GM12878 (cell line): ENCODE measurements around the gene MMP11. TPM values are rescaled to one million over a fixed set of nuclear protein-coding genes. Genes with fewer than 3 reads are reported as not detected.

Experiments
- ATAC-seq: fragments of 200-7000 bp; cut with Tn5 transposase; 3 replicates; pipeline ENCODE4 v1.9.1; 2020; ENCODE audit warnings: mild to moderate bottlenecking, moderate library complexity
- BruUV-seq: library from RNA; stranded (reverse); fragments of 400-500 nt; replicated peaks from 2 replicates; lab custom pipeline; 2021; lab: Mats Ljungman, UMichigan
- CTCF ChIA-PET: fragments of 300-600 bp; sonication (Branson Sonifier 250); formaldehyde crosslinking; extraction: SDS; loops from one replicate; lab custom pipeline; 2021; ENCODE audit warnings: inconsistent platforms; lab: Yijun Ruan, JAX
- POLR2A ChIA-PET: fragments of 350-600 bp; formaldehyde crosslinking; extraction: SDS; loops from one replicate; lab custom pipeline; 2021; ENCODE audit warnings: inconsistent platforms; lab: Charles Lee
- RAD21 ChIA-PET: fragments of 300-600 bp; sonication (Branson Sonifier 250); formaldehyde crosslinking; loops from one replicate; lab custom pipeline; 2023; ENCODE audit warnings: antibody characterized with exemption; ENCODE audit not compliant: unreplicated experiment; lab: Charles Lee
- SMC1A ChIA-PET: fragments of 300-600 bp; sonication (Branson Sonifier 250); formaldehyde crosslinking; loops from one replicate; lab custom pipeline; 2023; ENCODE audit not compliant: unreplicated experiment, uncharacterized antibody; lab: Charles Lee
- DNase-seq: peaks from one replicate; pipeline ENCODE4 v3.0.0-alpha.2; 2011; ENCODE audit warnings: low read depth, low spot score
- FAIRE-seq: peaks from 3 replicates; lab custom pipeline; 2011; peaks lifted over from hg19 to GRCh38; lab: Jason Lieb, UNC
- H2AFZ ChIP-seq: 2 replicates; pipeline ENCODE4 v1.6.0; 2011; ENCODE audit warnings: low read depth, low read length, control low read depth; ENCODE audit not compliant: control insufficient read depth
- H3K27ac ChIP-seq: 2 replicates; pipeline ENCODE4 v1.5.1; 2011; ENCODE audit warnings: control low read depth; ENCODE audit not compliant: control insufficient read depth, insufficient read depth
- H3K27me3 ChIP-seq, 2 experiments: replicated peaks in 1 of 2; 2 replicates each; pipeline versions ENCODE4 v1.6.0 to v1.6.1; 2011; ENCODE audit warnings: low read length in 1 of 2; ENCODE audit not compliant: control insufficient read depth in 2 of 2, insufficient read depth in 2 of 2
- H3K36me3 ChIP-seq, 2 experiments: 2 replicates each; pipeline ENCODE4 v1.5.1; 2011; ENCODE audit warnings: low read length in 1 of 2; ENCODE audit not compliant: control insufficient read depth in 2 of 2, insufficient read depth in 2 of 2
- H3K4me1 ChIP-seq: 2 replicates; pipeline ENCODE4 v1.6.1; 2011; ENCODE audit warnings: mild to moderate bottlenecking, low read length, moderate library complexity, mixed read lengths; ENCODE audit not compliant: control insufficient read depth, insufficient read depth
- H3K4me2 ChIP-seq: 2 replicates; pipeline ENCODE4 v1.6.0; 2011; ENCODE audit warnings: control low read depth; ENCODE audit not compliant: control insufficient read depth, insufficient read depth
- H3K4me3 ChIP-seq: fragments of 200-600 bp; sonication (generic); 2 replicates; pipeline ENCODE4 v1.5.1; 2016
- H3K79me2 ChIP-seq: 2 replicates; pipeline ENCODE4 v1.6.0; 2011; ENCODE audit warnings: low read length; ENCODE audit not compliant: control insufficient read depth, insufficient read depth
- H3K9ac ChIP-seq: 2 replicates; pipeline ENCODE4 v1.8.0; 2011; ENCODE audit warnings: low read length, control low read depth, mixed read lengths; ENCODE audit not compliant: control insufficient read depth, insufficient read depth
- H3K9me3 ChIP-seq: replicated peaks from 3 replicates; pipeline ENCODE4 v1.5.1; 2011; ENCODE audit warnings: mild to moderate bottlenecking, low read length; ENCODE audit not compliant: control insufficient read depth, insufficient read depth
- H4K20me1 ChIP-seq: 2 replicates; pipeline ENCODE4 v1.6.0; 2011; ENCODE audit not compliant: control insufficient read depth, insufficient read depth
- BACH1 ChIP-seq: fragments of 450-650 bp; IDR thresholded peaks from 2 replicates; pipeline ENCODE4 v1.6.1; 2017; ENCODE audit warnings: mild to moderate bottlenecking, borderline replicate concordance
- HCFC1 ChIP-seq: fragments of 150-350 bp; IDR thresholded peaks from 2 replicates; pipeline ENCODE4 v1.6.1; 2014; ENCODE audit warnings: low read length
- NFXL1 ChIP-seq: fragments of 450-650 bp; IDR thresholded peaks from 2 replicates; pipeline ENCODE4 v1.6.1; 2017; ENCODE audit warnings: antibody characterized with exemption, mild to moderate bottlenecking, borderline replicate concordance
- PAX8 ChIP-seq: fragments of 450-650 bp; IDR thresholded peaks from 2 replicates; pipeline ENCODE4 v1.6.1; 2017; ENCODE audit warnings: mild to moderate bottlenecking, moderate library complexity
- POLR2A ChIP-seq: IDR thresholded peaks from 2 replicates; pipeline ENCODE4 v1.6.1; 2011; ENCODE audit warnings: low read depth, mild to moderate bottlenecking, low read length
- WGBS: methylation state at CpG from one replicate; pipeline ENCODE4 v1.1.6; 2016; ENCODE audit warnings: low lambda C conversion rate; ENCODE audit not compliant: insufficient replicate concordance, insufficient coverage; ENCODE audit errors: missing lambda C conversion rate; 5-methylcytosine and 5-hydroxymethylcytosine counted together
- in situ Hi-C: fragments of 300-500 bp; cut with MboI; formaldehyde crosslinking; loops from 9 replicates; pipeline ENCODE4 v1.14.3; 2018; ENCODE audit warnings: mixed read lengths
- intact Hi-C: fragments of 100-400 bp; cut with micrococcal nuclease; formaldehyde crosslinking; loops from one replicate; pipeline ENCODE4 v1.14.2; 2022; ENCODE audit not compliant: unreplicated experiment
- polyA plus RNA-seq, 11 experiments: library from polyadenylated mRNA; depleted of rRNA in 4 of 11; unstranded in 6 of 11; stranded (reverse) in 5 of 11; fragments of >200 nt; fragmentation: Nextera tagmentation in 4 of 11; fragmentation: Illumina TruSeq in 1 of 11; extraction: Ambion mirVana in 4 of 11; extraction: Trizol in 1 of 11; gene quantifications; 1 replicate in 1 of 11; 2 replicates in 10 of 11; pipeline versions ENCODE4 v1.2.1 to v1.2.3, GENCODE V29; 2011 to 2016; ENCODE audit warnings: inconsistent platforms in 2 of 11, missing spikeins in 2 of 11, low read depth in 1 of 11
- total RNA-seq, 4 experiments: library from RNA; depleted of rRNA in 3 of 4; stranded (reverse); fragments of >200 nt in 3 of 4; fragmentation: Illumina TruSeq in 1 of 4; extraction: Trizol in 1 of 4; gene quantifications; 2 replicates each; pipeline versions ENCODE4 v1.2.1 to v1.2.3, GENCODE V29; 2013 to 2021
- TF ChIP-seq, protein P1 (sequence below): fragments of 450-650 bp; formaldehyde crosslinking; IDR thresholded peaks from 2 replicates; pipeline ENCODE4 v1.5.0; 2022; ENCODE audit warnings: mild to moderate bottlenecking, missing genetic modification characterization

Gene MMP11
- total and polyA plus RNA-seq, 10 of the 15 experiments (the other 5 are each of a cell fraction or from before 2014, with no cell fraction given): 0.03 to 1.1 (median 0.31) TPM; not detected in 2

DNA sequence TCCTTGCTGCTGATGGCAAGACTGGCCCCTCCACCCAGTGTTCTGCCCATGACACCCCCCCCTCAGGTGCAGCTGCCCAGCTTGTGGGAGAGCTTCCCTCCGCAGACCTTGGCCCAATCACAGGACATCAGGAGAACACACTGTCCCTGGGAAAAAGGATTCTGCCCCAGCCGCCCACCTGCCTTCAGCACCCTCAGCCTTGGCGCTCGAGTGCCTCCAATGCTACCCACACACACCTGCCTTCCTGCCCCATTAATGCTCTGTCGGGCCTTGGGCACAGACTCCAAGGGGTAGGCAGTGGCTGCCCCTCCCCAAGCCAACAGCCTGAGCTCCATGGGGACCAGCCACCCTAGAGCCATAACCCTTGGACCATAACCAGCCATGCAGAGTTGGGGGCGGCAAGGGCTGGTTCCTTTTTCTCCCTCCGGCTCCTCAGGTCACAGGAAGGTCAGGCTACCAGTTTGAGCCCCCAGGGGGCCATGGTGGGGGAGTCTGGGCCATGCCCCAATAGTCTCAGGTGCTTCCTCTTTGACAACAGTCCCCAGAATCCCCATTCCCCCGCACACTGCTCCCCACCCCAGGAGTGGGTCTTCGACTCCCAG is 20.5 kb upstream of the MMP11 start (continued):
- TF ChIP-seq, protein P1, sequence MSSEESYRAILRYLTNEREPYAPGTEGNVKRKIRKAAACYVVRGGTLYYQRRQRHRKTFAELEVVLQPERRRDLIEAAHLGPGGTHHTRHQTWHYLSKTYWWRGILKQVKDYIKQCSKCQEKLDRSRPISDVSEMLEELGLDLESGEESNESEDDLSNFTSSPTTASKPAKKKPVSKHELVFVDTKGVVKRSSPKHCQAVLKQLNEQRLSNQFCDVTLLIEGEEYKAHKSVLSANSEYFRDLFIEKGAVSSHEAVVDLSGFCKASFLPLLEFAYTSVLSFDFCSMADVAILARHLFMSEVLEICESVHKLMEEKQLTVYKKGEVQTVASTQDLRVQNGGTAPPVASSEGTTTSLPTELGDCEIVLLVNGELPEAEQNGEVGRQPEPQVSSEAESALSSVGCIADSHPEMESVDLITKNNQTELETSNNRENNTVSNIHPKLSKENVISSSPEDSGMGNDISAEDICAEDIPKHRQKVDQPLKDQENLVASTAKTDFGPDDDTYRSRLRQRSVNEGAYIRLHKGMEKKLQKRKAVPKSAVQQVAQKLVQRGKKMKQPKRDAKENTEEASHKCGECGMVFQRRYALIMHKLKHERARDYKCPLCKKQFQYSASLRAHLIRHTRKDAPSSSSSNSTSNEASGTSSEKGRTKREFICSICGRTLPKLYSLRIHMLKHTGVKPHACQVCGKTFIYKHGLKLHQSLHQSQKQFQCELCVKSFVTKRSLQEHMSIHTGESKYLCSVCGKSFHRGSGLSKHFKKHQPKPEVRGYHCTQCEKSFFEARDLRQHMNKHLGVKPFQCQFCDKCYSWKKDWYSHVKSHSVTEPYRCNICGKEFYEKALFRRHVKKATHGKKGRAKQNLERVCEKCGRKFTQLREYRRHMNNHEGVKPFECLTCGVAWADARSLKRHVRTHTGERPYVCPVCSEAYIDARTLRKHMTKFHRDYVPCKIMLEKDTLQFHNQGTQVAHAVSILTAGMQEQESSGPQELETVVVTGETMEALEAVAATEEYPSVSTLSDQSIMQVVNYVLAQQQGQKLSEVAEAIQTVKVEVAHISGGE (CRISPR knock-in tag): no peak

DNA sequence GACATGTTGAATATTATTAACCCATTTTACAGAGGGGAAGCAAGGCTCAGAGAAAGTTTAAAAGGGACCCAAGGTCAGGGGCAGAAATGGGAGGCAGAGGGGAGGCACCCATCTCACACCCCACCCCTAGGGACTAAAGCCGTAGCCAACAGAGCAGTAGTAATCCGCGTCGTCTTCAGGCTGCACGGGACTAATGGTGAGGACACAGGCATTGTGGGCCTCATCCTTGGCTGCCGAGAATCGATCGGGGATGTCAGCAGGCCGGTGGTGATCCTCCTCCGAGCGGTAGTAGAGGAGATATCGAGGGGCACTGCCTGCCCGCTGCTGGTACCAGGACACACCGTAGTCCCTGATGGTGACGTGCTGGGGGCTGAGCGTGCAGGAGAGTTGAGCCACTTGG is 19.9 kb upstream of the MMP11 start:
- peaks cover 30% of the 10 kb centered on the region for H3K4me1 ChIP-seq
- intact Hi-C loops: no loop called here
- 49% methylated on average over 16 of the region's 16 CpGs for WGBS

More for the DNA sequence above, 19.9 kb upstream of the MMP11 start:
- SMC1A ChIA-PET: interaction anchor here (1.2 to 1.9 kb wide), 3 partner anchors 11 to 25 kb away, joined by 3 to 8 read pairs (median 4); partner anchors contain the start of genes C22orf15 and CHCHD10
- RAD21 ChIA-PET: no interaction called here
- no peaks in the 10 kb centered on the region for H3K36me3 ChIP-seq
- in situ Hi-C loops: no loop called here
- CTCF ChIA-PET: interaction anchor here (1.2 to 1.3 kb wide), 2 partner anchors 14 to 36 kb away, joined by 4 to 7 read pairs; partner anchors contain the start of gene CHCHD10
- no peak overlapping the region for H3K9ac ChIP-seq
- DNase-seq (no peak), FAIRE-seq (peak; percentile 23), ATAC-seq (no peak)
- H4K20me1 ChIP-seq: no peaks in the 10 kb centered on the region
- no peaks in the 10 kb centered on the region for H3K9me3 ChIP-seq
- no TSS peak for BruUV-seq
- H3K4me3 ChIP-seq: peak overlapping the region; percentile 85; the same call in 1 of the 2 replicates
- TF ChIP-seq HCFC1 (no peak), BACH1 (no peak), NFXL1 (no peak), PAX8 (no peak), POLR2A (peak; percentile 56)
- POLR2A ChIA-PET: interaction anchor here (1.1 to 1.8 kb wide), 3 partner anchors 11 to 36 kb away, joined by 3 to 9 read pairs (median 5); partner anchors contain the start of genes C22orf15 and CHCHD10
- no peaks in the 10 kb centered on the region for H3K27me3 ChIP-seq
- H3K27ac ChIP-seq: peak overlapping the region; percentile 33; the same call in 1 of the 2 replicates
- peak overlapping the region; percentile 69 for H2AFZ ChIP-seq
- H3K4me2 ChIP-seq: peak overlapping the region; percentile 99
- no peaks in the 10 kb centered on the region for H3K79me2 ChIP-seq
